Mucosa of stomach (tissue), 1 donor: Measurements from ENCODE around the gene PPM1A.

ENCODE experiments used
- H3K27me3 ChIP-seq: one replicate; pipeline ENCODE4 v1.7.0; 2013; ENCODE audit warnings: mild to moderate bottlenecking, low read length; ENCODE audit not compliant: control insufficient read depth, insufficient read depth
- H3K36me3 ChIP-seq: one replicate; pipeline ENCODE4 v1.7.0; 2013; ENCODE audit warnings: low read length; ENCODE audit not compliant: control insufficient read depth, insufficient read depth
- H3K4me1 ChIP-seq: one replicate; pipeline ENCODE4 v1.7.0; 2013; ENCODE audit warnings: mild to moderate bottlenecking, low read length; ENCODE audit not compliant: control insufficient read depth, insufficient read depth
- H3K4me3 ChIP-seq: one replicate; pipeline ENCODE4 v1.7.0; 2013; ENCODE audit warnings: low read length
- H3K9ac ChIP-seq: one replicate; pipeline ENCODE4 v1.7.0; 2013; ENCODE audit warnings: mild to moderate bottlenecking, low read length, moderate library complexity
- H3K9me3 ChIP-seq: one replicate; pipeline ENCODE4 v1.7.0; 2013; ENCODE audit warnings: mild to moderate bottlenecking, low read length, moderate library complexity; ENCODE audit not compliant: control insufficient read depth
- donor health status: Pancreatic carcinoma.

The PPM1A gene

GRCh38 chr14:60214415-60215126 lies 34.5 kb upstream of the PPM1A start:
- H3K9me3 ChIP-seq, result no peaks in the 10 kb centered on the region
- no peaks in the 10 kb centered on the region for H3K27me3 ChIP-seq
- no peaks in the 10 kb centered on the region for H3K36me3 ChIP-seq
- no peak overlapping the region for H3K9ac ChIP-seq
- no peak overlapping the region for H3K4me3 ChIP-seq
- H3K4me1 ChIP-seq, result no peaks in the 10 kb centered on the region

GRCh38 chr14:60215127-60215444 lies 33.9 kb upstream of the PPM1A start:
- H3K27me3 ChIP-seq, result no peaks in the 10 kb centered on the region
- no peak overlapping the region for H3K9ac ChIP-seq
- no peaks in the 10 kb centered on the region for H3K4me1 ChIP-seq
- no peaks in the 10 kb centered on the region for H3K36me3 ChIP-seq
- no peak overlapping the region for H3K4me3 ChIP-seq
- H3K9me3 ChIP-seq, result no peaks in the 10 kb centered on the region

- Histone ChIP-seq H3K4me1 (no peaks in the 10 kb centered on the region), H3K9me3 (no peaks in the 10 kb centered on the region), H3K4me3 (no peak overlapping the region), H3K36me3 (no peaks in the 10 kb centered on the region), H3K27me3 (no peaks in the 10 kb centered on the region), H3K9ac (no peak overlapping the region)
Measured at GRCh38 chr14:60215520-60216420, 33.3 kb upstream of the PPM1A start.

- H3K36me3 ChIP-seq, result no peaks in the 10 kb centered on the region
Measured at GRCh38 chr14:60217713-60218112, 31.3 kb upstream of the PPM1A start.

GRCh38 chr14:60220084-60220483 lies 28.9 kb upstream of the PPM1A start:
- H3K27me3 ChIP-seq, result no peaks in the 10 kb centered on the region
- no peaks in the 10 kb centered on the region for H3K36me3 ChIP-seq
- no peaks in the 10 kb centered on the region for H3K9me3 ChIP-seq
- no peak overlapping the region for H3K9ac ChIP-seq
- H3K4me3 ChIP-seq, result no peak overlapping the region
- H3K4me1 ChIP-seq, result no peaks in the 10 kb centered on the region

More at GRCh38 chr14:60217713-60218112, 31.3 kb upstream of the PPM1A start:
- H3K27me3 ChIP-seq, result no peaks in the 10 kb centered on the region
- no peak overlapping the region for H3K9ac ChIP-seq
- no peaks in the 10 kb centered on the region for H3K4me1 ChIP-seq
- H3K4me3 ChIP-seq, result no peak overlapping the region
- H3K9me3 ChIP-seq, result no peaks in the 10 kb centered on the region

- Histone ChIP-seq H3K27me3 (no peaks in the 10 kb centered on the region), H3K9me3 (no peaks in the 10 kb centered on the region), H3K4me1 (no peaks in the 10 kb centered on the region), H3K4me3 (no peak overlapping the region), H3K36me3 (no peaks in the 10 kb centered on the region), H3K9ac (no peak overlapping the region)
Measured at GRCh38 chr14:60220917-60221316, 28.1 kb upstream of the PPM1A start.

GRCh38 chr14:60221457-60221856 lies 27.6 kb upstream of the PPM1A start:
- no peak overlapping the region for H3K9ac ChIP-seq
- H3K27me3 ChIP-seq, result no peaks in the 10 kb centered on the region
- no peaks in the 10 kb centered on the region for H3K36me3 ChIP-seq
- H3K9me3 ChIP-seq, result no peaks in the 10 kb centered on the region
- H3K4me1 ChIP-seq, result no peaks in the 10 kb centered on the region
- no peak overlapping the region for H3K4me3 ChIP-seq

- H3K9me3 ChIP-seq, result no peaks in the 10 kb centered on the region
- H3K4me1 ChIP-seq, result no peaks in the 10 kb centered on the region
- H3K9ac ChIP-seq, result no peak overlapping the region
- H3K4me3 ChIP-seq, result no peak overlapping the region
- no peaks in the 10 kb centered on the region for H3K27me3 ChIP-seq
- no peaks in the 10 kb centered on the region for H3K36me3 ChIP-seq
Measured at GRCh38 chr14:60222820-60223219, 26.2 kb upstream of the PPM1A start.

GRCh38 chr14:60225265-60225664 lies 23.8 kb upstream of the PPM1A start:
- H3K36me3 ChIP-seq, result no peaks in the 10 kb centered on the region
- no peak overlapping the region for H3K9ac ChIP-seq
- H3K4me1 ChIP-seq, result no peaks in the 10 kb centered on the region
- no peaks in the 10 kb centered on the region for H3K27me3 ChIP-seq
- no peaks in the 10 kb centered on the region for H3K9me3 ChIP-seq
- no peak overlapping the region for H3K4me3 ChIP-seq

- no peaks in the 10 kb centered on the region for H3K27me3 ChIP-seq
- H3K36me3 ChIP-seq, result no peaks in the 10 kb centered on the region
- H3K4me3 ChIP-seq, result no peak overlapping the region
- no peaks in the 10 kb centered on the region for H3K9me3 ChIP-seq
- H3K4me1 ChIP-seq, result no peaks in the 10 kb centered on the region
- H3K9ac ChIP-seq, result no peak overlapping the region
Measured at GRCh38 chr14:60226298-60226697, 22.7 kb upstream of the PPM1A start.

GRCh38 chr14:60227291-60227690 lies 21.7 kb upstream of the PPM1A start:
- no peaks in the 10 kb centered on the region for H3K4me1 ChIP-seq
- no peak overlapping the region for H3K9ac ChIP-seq
- H3K36me3 ChIP-seq, result no peaks in the 10 kb centered on the region

GRCh38 chr14:60229614-60230013 lies 19.4 kb upstream of the PPM1A start:
- Histone ChIP-seq H3K36me3 (no peaks in the 10 kb centered on the region), H3K4me1 (no peaks in the 10 kb centered on the region), H3K9me3 (no peaks in the 10 kb centered on the region), H3K9ac (no peak overlapping the region), H3K4me3 (no peak overlapping the region), H3K27me3 (no peaks in the 10 kb centered on the region)

More at GRCh38 chr14:60227291-60227690, 21.7 kb upstream of the PPM1A start:
- H3K27me3 ChIP-seq, result no peaks in the 10 kb centered on the region
- H3K4me3 ChIP-seq, result no peak overlapping the region
- H3K9me3 ChIP-seq, result no peaks in the 10 kb centered on the region
